NCI-H1092 treated with DMSO at 0.1 percent for 48 hours (cell line): ENCODE measurements around the gene MIER2.
"Not testable (repeated sequence)": the region's sequence is repeated elsewhere in the genome, so short reads cannot be mapped to it uniquely, and the experiment has no call there.

Source experiments
- DNase-seq: peaks from one replicate; lab custom pipeline; 2025; lab: John Stamatoyannopoulos, UW

MIER2 gene

GRCh38 chr19:344625-345319 is at the start of gene MIER2:
Gene MIER2 (minus strand): TSS chr19:344796. CDS start chr19:344782, 14 bp downstream.
- DNase-seq: peak; percentile 71

GRCh38 chr19:393560-393959 is 49.0 kb upstream of the MIER2 start:
- not testable (repeated sequence) for DNase-seq

GRCh38 chr19:392375-392970 is 47.9 kb upstream of the MIER2 start:
- no peak for DNase-seq

- no peak for DNase-seq
These were observed 47.3 kb upstream of the MIER2 start for GRCh38 chr19:391726-392374.

- DNase-seq: no peak
These were observed 46.6 kb upstream of the MIER2 start for GRCh38 chr19:391207-391557.

GRCh38 chr19:390386-391206 is 46.0 kb upstream of the MIER2 start:
- DNase-seq: no peak

GRCh38 chr19:389935-390289 is 45.3 kb upstream of the MIER2 start:
- DNase-seq: no peak

GRCh38 chr19:389255-389934 is 44.8 kb upstream of the MIER2 start:
- DNase-seq: no peak

GRCh38 chr19:388691-389090 is 44.1 kb upstream of the MIER2 start:
- no peak for DNase-seq

- no peak for DNase-seq
These were observed 43.2 kb upstream of the MIER2 start for GRCh38 chr19:387777-388176.

GRCh38 chr19:386632-387301 is 42.2 kb upstream of the MIER2 start:
- not testable (repeated sequence) for DNase-seq

GRCh38 chr19:386189-386588 is 41.6 kb upstream of the MIER2 start:
- not testable (repeated sequence) for DNase-seq

- no peak for DNase-seq
These were observed 40.2 kb upstream of the MIER2 start for GRCh38 chr19:384799-385169.

- no peak for DNase-seq
These were observed 39.6 kb upstream of the MIER2 start for GRCh38 chr19:383922-384798.

- no peak for DNase-seq
These were observed 38.4 kb upstream of the MIER2 start for GRCh38 chr19:383040-383439.

GRCh38 chr19:382578-382977 is 38.0 kb upstream of the MIER2 start:
- not testable (repeated sequence) for DNase-seq

- not testable (repeated sequence) for DNase-seq
These were observed 37.3 kb upstream of the MIER2 start for GRCh38 chr19:381901-382300.

GRCh38 chr19:380618-381219 is 36.1 kb upstream of the MIER2 start:
- not testable (repeated sequence) for DNase-seq

- no peak for DNase-seq
These were observed 35.2 kb upstream of the MIER2 start for GRCh38 chr19:379796-380195.

- DNase-seq: no peak
These were observed 34.1 kb upstream of the MIER2 start for GRCh38 chr19:378706-379105.
